Loucy (cell line): ENCODE results near the gene HMGXB4.

Experiments used
- EZH2phosphoT487 ChIP-seq: fragments of 200-600 bp; IDR thresholded peaks from 2 replicates; pipeline ENCODE4 v1.6.1; 2018; ENCODE audit warnings: antibody characterized with exemption, mild to moderate bottlenecking, moderate library complexity, borderline replicate concordance
- TF ChIP-seq, protein P1 (sequence below): fragments of 200-600 bp; sonication (generic); conservative IDR thresholded peaks from 2 replicates; pipeline ENCODE4 v1.5.1; 2014; ENCODE audit warnings: mild to moderate bottlenecking, antibody characterized with exemption, low read length

DNA sequence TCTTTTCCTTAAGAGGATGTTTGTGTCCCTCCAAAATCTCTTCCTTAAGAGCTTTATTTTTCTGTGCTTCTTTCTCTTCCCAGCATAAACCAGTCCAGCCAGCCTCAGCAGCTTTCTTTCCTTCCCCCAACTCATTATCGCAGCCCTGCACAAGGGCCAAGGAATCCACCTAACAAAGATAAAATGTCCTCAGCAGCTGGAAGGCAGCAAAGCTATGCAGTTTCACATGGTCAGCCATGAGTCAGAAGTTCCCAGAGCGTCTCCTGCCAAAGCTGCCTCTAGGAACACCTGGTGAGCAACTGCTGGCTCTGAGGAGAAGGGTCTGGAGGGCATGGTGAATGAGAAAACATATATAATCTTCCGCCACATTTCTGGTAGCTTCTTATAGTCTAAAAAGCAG is 45.3 kb upstream of the HMGXB4 start:
- TF ChIP-seq, protein P1, sequence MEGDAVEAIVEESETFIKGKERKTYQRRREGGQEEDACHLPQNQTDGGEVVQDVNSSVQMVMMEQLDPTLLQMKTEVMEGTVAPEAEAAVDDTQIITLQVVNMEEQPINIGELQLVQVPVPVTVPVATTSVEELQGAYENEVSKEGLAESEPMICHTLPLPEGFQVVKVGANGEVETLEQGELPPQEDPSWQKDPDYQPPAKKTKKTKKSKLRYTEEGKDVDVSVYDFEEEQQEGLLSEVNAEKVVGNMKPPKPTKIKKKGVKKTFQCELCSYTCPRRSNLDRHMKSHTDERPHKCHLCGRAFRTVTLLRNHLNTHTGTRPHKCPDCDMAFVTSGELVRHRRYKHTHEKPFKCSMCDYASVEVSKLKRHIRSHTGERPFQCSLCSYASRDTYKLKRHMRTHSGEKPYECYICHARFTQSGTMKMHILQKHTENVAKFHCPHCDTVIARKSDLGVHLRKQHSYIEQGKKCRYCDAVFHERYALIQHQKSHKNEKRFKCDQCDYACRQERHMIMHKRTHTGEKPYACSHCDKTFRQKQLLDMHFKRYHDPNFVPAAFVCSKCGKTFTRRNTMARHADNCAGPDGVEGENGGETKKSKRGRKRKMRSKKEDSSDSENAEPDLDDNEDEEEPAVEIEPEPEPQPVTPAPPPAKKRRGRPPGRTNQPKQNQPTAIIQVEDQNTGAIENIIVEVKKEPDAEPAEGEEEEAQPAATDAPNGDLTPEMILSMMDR: no peak
- no peak for TF ChIP-seq EZH2phosphoT487
